Astrocyte (in vitro differentiated cells and primary cell): ENCODE results near the gene CADM4.

Experiments
- EZH2 ChIP-seq: IDR thresholded peaks from 2 replicates; pipeline ENCODE4 v1.6.1; 2012; ENCODE audit warnings: mild to moderate bottlenecking, low read length, inconsistent platforms; ENCODE audit not compliant: insufficient read depth
- TF ChIP-seq, protein P1 (sequence below): IDR thresholded peaks from 2 replicates; pipeline ENCODE4 v1.5.1; 2011; ENCODE audit warnings: low read depth, mild to moderate bottlenecking, inconsistent platforms, low read length, moderate library complexity; ENCODE audit not compliant: insufficient read depth

DNA sequence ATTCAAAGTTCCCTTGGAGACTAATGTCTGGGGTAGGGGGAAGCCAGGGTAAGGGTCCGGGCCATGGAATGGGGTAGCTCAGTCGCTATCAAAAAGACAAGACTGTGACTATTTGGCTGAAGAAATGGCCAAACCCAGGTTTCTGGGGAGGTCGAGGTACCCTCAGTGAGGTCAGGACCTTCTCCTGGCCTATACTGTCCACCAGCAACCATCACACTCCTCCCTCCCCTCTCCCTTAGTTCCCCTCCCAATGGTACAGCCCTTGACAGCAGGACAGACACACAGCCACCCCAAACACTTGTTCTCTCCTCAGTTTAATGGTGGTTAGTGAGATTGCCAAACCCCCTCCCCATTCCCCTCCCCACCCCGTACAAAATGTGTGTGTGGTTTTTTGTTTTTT, 17.6 kb downstream of the CADM4 start:
- TF ChIP-seq, protein P1, sequence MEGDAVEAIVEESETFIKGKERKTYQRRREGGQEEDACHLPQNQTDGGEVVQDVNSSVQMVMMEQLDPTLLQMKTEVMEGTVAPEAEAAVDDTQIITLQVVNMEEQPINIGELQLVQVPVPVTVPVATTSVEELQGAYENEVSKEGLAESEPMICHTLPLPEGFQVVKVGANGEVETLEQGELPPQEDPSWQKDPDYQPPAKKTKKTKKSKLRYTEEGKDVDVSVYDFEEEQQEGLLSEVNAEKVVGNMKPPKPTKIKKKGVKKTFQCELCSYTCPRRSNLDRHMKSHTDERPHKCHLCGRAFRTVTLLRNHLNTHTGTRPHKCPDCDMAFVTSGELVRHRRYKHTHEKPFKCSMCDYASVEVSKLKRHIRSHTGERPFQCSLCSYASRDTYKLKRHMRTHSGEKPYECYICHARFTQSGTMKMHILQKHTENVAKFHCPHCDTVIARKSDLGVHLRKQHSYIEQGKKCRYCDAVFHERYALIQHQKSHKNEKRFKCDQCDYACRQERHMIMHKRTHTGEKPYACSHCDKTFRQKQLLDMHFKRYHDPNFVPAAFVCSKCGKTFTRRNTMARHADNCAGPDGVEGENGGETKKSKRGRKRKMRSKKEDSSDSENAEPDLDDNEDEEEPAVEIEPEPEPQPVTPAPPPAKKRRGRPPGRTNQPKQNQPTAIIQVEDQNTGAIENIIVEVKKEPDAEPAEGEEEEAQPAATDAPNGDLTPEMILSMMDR: no peak
- TF ChIP-seq EZH2: no peak
